ENCODE measurements around the gene COLEC11.

Gene COLEC11

DNA sequence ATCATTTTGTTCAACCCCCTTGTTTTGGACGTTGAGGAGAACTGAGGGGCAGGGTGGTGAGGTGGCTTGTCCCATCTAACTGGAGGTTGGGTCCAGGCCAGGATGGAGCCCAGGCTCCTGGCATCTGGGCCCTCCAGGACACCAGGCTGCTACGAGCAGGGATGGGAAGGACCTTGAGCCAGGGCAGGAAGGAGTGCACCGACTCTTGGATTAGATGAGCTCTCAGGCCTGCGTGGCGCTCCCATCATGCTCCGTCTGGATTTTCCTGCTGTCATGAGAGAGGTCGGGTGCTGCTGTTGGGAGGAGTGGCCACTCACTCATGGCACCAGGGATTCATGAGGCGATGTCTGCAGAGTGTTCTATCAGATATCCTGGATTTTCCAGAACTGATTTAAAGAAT is 44.7 kb downstream of the COLEC11 start:
- no peak for DNase-seq

DNA sequence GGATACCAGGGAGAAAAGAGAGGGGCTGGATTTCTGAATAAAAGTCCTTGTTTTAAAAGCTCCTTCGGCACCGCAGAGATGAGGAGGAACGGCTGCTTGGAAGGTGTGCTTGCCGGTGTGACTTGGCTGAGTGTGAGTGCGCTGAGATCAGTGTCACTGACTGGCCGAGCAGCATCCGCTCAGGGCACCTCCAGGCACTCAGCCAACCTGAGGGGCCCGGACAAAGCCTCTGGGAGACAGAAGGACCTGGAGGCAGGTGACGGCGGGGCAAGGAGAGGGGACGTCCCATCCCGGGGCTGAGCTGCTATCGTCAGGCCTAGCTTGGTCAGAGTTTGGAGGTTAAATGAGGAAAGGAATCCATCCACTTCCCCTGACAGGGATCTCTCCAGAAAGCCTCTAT is 46.3 kb downstream of the COLEC11 start:
- DNase-seq: no peak

DNA sequence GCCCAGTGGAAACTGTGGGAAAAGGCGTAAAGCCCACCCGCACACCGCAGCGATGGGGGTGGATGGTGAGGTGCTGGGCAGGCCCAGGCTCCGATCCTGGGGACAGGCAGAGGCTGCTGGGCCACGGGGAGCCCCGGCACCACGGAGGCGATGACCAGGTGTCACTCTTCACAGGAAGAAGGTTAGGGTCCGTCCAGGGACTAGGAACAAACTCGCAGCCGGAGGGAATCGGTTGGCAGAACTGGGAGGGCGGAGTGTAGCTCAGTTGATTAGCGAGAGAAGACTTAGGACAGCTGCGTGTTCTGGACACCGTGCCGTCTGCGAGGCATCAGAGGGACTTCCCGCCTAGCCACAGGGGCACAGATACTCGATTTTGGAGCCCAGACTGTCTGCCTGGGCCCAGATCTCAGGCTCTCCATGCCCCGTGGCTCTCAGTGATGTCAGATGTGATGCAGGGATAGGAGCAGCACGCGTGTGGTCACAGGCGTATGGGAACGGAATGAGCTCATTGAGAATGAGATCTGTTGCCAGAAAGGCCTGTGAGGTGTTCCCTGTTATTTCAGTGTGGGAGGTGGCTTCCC is 47.0 kb downstream of the COLEC11 start:
- no peak for DNase-seq

GRCh38 chr2:3642521-3643215 is 47.8 kb downstream of the COLEC11 start:
- DNase-seq: no peak

GRCh38 chr2:3643371-3644245 is 48.7 kb downstream of the COLEC11 start:
- DNase-seq: no peak

DNA sequence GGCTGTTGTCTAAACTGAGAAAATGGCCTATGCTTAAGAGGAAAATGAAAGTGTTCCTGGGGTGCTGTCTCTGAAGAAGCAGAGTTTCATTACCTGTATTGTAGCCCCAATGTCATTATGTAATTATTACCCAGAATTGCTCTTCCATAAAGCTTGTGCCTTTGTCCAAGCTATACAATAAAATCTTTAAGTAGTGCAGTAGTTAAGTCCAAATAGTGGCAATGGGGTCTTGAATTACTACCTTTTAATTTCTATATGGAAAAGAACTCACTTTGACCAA is 49.3 kb downstream of the COLEC11 start:
- no peak for DNase-seq

DNA sequence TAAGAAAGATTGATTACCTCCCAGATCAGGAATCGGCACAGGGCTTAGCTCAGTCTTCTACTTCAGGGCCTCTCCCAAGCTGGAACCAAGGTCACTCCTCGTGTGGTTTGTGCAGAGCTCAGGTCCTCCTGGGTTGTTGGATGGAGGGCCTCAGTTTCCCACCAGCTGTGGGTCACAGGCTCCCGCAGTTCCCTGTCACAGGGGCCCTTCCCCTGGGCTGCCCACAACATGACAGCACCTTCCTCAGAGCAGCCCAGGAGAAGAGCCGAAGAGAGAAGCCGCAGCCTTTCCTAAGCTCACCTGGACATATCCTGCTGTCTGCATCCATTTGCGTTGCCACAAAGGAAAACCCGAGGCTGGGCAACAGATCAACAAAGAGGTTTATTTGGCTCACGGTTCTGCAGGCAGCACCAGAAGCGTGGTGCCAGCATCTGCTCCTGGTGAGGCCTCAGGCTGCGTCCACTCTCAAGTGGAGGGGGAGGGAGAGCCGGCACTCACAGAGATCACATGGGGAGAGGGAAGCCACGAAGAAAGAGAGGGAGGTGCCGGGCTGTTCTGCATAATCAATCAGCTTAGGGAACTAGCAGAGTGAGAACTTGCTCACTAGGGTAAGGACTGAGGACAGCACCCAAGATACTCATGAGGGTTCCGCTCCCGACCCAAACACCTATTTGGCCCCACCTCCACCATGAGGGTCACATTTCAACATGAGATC is 50.1 kb downstream of the COLEC11 start:
- no peak for DNase-seq

GRCh38 chr2:3645745-3646389 is 51.0 kb downstream of the COLEC11 start:
- DNase-seq: no peak

DNA sequence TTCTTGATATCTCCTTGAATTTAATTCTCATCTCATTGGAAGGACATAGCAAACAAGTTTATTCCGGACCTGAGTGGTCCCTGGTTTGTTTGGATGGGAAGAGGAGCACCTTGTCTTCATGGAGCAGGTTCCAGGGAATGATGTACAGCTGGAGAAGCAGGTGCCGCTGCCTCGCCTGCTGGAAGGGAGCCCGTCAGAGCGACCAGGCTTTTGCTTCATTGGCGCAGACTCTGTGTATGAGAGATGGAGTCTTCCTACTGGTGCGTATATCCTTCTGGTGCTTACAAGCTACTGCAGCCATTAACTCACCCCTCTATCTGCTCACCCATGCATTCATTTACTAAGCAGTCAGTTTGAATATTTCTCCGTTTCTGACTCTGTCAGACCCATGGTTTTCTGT is 51.5 kb downstream of the COLEC11 start:
- no peak for DNase-seq

GRCh38 chr2:3647246-3647645 is 52.3 kb downstream of the COLEC11 start:
- no peak for DNase-seq

DNA sequence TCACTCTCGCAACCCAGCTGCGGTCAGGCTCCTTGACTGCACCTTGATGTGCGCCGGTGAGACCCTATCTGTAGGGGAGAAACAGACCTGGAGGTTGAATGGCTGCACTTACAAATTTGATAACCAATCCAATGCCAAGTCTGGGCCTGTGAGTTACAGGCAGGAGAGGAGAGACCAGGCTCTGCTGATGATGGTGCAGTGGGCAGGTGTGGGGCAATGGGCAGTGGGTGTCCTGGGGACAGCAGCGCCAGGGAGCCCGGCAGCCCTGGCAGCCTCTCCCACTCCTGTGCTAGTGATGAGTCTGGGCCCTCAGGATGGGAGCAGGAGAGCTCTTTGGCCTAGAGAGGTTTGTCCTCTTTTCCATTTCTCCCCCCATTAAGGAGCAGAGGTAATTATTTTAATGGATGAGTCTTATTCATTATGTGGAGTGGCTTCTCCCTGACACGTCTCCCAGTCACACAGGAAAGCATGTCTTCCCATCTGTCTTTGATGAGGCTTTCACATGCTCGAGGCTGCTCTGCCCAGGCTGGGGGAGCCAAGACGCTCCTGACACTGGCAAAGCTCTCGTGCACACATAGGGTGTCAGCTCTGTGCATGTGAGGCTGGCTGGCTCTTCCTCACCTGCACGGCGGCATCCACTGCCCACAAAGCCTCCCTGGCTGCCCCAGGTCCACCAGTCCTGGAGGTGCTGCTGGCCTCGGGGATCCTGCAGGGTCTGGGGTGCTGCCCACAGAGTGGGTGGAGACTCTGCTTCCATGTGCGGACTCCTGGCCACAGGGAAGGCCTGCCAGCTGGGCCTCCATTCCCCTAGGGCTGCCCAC is 53.1 kb downstream of the COLEC11 start:
- no peak for DNase-seq

GRCh38 chr2:3648652-3649177 is 53.8 kb downstream of the COLEC11 start:
- DNase-seq: no peak

DNA sequence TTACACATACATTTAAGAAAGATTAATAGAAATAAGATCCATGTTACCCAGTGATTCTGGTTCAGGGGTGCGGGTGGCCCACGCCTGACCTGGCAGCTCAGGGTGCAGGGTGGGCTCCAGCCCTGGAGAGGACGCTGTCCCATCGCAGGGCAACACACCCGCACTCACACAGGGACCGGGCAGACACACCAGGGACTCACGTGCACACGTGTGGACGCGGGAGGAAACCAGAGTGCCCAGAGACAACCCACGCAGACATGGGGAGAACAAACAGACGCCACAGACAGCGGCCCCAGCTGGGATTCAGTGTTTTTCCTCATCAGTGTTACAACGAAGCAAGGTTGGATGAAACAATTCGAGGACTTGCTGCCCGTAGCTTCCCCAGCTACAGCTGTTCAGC is 54.7 kb downstream of the COLEC11 start:
- DNase-seq: no peak

DNA sequence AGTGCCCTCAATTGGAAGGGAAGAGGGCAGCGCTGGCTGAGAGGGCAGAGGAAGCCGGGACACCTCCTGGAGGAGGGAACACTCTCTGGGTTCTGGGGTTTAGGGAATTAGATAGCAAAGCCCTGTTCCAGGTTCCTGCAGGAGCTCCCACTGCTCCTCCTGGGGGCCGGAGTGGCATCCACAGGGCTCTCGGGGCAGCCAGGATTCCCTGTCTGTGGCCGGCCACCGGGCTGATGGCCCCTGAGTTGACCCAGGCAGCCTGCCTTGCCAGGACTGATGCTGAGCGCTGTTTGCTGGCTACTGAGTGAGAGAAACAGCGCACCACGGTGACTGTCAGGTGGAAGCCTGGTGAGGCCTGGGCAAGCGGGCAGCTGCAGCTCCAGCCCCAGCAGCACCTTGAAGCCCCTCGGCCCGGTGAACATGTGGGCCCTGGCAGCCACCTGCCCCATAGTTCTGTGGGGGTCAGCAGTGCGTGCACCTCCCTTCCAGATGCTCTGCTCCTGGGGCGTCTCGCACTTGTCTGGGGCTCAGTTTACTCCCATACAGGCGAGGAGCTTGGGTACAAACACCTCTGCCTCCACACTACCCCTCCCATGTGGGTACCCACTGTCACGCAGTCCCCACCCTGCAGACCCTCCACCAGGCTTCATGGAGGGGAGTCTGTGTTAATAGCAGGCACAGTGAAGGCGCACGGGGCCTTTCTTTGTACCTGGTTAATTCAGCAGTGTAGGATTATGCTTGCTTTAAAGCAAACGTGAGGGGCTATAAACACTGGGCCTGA is 55.4 kb downstream of the COLEC11 start:
- DNase-seq: no peak

DNA sequence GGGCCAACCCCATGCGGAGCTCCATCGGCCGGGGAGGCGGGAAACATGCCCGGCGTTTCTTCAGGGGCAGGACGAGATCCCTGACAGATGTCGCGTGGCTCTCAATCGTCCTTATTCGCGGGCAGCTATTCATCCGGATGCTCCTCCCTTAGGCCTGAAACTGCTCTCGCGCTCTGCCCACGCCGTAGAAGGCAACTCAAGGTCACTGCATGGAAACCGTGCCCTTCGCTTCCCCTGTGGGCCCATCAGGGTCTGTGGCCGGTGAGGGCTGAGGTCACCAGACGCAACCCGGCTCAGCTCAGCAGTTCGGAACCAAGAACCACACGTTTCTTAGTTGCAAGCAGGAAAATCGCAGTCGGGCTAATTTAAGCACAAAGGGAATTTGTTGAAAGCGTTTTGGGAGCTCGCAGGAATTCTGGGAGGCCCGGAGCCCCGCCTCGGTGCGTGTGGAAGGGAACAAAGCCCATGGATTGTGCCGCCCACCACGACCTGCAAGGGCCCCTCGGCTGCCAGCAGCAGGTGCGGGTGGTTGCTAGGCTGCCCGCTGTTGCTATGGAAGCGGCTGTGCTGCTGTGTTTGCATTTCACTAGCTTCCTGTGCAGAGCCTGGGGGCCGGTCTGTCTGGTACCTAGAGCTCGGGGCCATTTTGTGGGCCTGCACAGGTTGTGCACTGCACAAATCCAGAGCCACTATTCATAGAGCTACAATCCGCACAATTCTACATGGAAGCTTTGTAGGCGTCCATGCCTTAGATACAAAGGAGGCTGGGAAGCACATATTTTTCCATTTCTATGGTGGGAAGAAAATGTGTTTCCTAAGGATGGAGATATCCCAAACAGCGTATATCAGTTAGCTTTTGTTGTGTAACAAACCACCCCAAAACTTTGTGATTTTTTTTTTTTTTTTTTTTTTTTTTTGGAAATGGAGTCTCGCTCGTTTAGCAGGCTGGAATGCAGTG is 57.1 kb downstream of the COLEC11 start:
- peak; percentile 26 for DNase-seq

GRCh38 chr2:3652896-3653625 is 58.1 kb downstream of the COLEC11 start:
- DNase-seq: no peak

DNA sequence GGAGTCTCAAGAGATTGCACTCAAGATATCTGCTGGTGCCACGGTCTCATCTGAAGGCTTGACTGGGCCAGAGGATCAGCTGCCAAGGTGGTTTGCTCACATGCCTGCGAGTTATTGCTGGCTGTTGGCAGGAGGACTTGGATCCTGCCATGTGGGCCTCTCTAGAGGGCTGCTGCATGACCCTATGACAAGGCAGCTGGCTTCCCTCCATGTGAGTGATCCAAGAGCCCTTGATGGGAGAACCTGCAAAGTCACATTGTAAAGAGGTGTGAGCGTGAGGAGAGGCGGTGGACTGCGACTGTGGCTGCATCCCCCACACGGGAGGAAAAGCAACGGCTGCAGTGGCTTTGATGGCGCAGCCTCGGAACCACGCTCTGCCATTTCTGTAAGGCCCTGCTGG is 59.1 kb downstream of the COLEC11 start:
- no peak for DNase-seq

GRCh38 chr2:3654531-3655225 is 59.8 kb downstream of the COLEC11 start:
- DNase-seq: no peak
